ENCODE measurements around the gene IGFBP6.

DNA sequence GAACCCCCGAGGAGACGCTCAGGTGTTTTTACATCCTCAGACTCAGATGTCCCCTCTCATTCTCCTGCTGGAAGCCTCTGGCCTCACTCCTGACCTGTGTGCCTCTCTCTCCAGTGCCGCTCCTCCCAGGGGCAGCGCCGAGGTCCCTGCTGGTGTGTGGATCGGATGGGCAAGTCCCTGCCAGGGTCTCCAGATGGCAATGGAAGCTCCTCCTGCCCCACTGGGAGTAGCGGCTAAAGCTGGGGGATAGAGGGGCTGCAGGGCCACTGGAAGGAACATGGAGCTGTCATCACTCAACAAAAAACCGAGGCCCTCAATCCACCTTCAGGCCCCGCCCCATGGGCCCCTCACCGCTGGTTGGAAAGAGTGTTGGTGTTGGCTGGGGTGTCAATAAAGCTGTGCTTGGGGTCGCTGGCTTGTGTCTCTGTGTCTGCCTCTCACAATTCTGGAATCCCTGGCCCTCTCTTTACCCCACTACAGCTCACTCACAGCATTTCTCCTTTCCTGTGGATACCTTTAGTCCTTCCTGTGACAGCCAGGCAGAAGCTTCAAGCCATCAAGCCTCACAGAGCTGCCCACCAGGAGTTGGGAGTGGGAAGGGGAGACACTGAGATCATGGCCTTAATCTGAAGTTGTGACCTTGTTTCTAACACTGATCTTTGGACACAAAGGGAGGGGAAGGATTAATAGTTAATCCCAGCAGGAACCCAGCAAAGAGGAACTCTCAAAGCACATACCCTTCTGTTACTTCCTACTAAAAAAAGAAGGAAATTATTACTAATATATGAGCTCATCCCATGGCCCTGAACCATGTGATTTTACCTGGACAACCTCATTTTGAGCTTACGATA, 4.7 kb downstream of the IGFBP6 start:
- TF ChIP-seq POLR2A (IDR thresholded peaks at IDR 0.05; ENCODE audit: low read length) (no peak), GATA1 (IDR thresholded peaks at IDR 0.05; ENCODE audit: low read depth, low read length) (no peak)

Measured in erythroblast (primary cell).